GM18861 (cell line): Measurements from ENCODE around the gene PTPRJ.

ENCODE experiments used
- ATAC-seq: cut with Tn5 transposase; IDR thresholded peaks from one replicate; pipeline ENCODE4 v1.9.1; 2021; ENCODE audit not compliant: unreplicated experiment

The PTPRJ gene

DNA sequence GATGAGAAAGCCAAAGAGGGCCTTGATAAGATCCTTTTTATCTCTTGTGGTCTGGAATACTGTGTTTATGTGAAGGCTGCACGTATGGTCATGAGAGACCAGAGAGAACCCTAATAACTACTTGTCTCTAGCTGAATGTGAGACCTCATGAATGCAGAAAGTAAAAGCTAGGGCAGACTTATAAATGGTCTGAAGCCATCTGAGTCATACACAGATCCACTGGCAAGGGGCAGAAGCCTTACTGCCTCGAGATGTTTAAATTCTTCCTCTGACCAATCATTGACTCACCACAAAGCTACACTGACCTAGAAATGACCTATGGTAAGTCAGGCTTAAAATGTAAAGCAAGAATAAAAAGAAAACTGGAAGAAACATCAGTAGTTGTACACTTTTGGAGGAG, 213.5 kb downstream of the PTPRJ start:
- no peak for ATAC-seq

DNA sequence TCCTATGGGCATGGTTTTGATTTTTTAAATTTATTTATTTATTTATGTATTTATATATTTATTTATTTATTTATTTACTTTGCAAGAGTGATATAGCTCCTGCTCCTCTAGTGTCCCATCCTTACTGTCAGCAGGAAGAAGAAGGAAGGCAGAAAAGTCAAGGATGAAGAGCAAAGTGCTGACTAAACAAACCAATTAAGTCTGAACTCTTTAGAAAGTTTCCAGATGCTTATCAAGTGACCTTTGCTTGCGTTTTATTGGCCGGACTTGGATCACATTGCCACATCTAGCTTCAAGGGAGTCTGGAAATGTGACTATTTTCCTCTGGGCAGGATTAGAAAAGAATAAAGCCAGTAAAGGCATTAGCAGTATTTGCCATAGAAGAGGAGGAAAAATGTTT, 227.5 kb downstream of the PTPRJ start:
- no peak for ATAC-seq

DNA sequence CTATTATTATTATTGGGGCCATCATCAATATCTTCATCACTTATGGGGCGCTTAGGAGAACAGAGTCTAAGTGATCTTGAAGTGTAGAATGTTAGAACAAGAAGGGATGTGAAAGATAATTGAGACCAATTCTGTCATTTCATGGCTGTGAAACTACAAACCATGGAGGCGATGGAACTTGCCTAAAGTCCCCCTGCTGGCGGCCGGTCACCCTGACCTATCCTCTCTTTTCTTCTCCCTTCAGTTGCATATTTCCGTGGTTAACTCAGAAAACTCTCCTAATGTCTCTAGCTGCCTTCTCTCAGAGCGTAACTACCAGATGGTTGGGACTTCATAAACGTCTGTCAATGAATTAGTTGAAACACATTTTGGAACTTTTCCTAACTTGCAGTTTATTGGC, 229.7 kb downstream of the PTPRJ start:
- no peak for ATAC-seq

DNA sequence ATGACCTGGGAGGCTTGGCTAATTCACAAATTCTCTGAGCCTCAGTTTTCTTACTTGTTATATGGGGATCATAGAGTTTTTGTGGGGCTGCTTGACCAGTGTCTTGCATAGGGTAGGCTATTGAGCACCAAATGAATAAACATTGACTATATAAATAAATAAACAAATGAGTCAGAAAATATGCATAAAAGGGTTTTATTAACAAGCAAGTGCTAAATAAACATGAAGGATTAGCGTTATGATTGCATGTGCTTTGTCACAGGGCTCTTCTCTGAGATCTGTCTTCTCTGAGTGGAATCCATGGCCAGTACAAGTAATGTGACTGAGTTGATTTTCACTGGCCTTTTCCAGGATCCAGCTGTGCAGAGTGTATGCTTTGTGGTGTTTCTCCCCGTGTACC, 236.2 kb downstream of the PTPRJ start, which contains the start of gene OR4B1:
TSS of gene OR4B1 (plus strand) at position 301 of the 400 bp plus-strand sequence. CDS start at position 301, 0 bp downstream.
- no peak for ATAC-seq
